PC-9 (cell line): ENCODE data around the gene BRD9.

Source experiments
- EZH2 ChIP-seq: fragments of 200-600 bp; sonication (generic); IDR thresholded peaks from 2 replicates; pipeline ENCODE4 v1.8.0; 2017; ENCODE audit warnings: antibody characterized with exemption, low read depth
- TF ChIP-seq, protein P1 (sequence below): fragments of 200-600 bp; sonication (generic); conservative IDR thresholded peaks from 2 replicates; pipeline ENCODE4 v1.6.1; 2017; ENCODE audit warnings: mixed run types, antibody characterized with exemption, mild to moderate bottlenecking, moderate library complexity

DNA sequence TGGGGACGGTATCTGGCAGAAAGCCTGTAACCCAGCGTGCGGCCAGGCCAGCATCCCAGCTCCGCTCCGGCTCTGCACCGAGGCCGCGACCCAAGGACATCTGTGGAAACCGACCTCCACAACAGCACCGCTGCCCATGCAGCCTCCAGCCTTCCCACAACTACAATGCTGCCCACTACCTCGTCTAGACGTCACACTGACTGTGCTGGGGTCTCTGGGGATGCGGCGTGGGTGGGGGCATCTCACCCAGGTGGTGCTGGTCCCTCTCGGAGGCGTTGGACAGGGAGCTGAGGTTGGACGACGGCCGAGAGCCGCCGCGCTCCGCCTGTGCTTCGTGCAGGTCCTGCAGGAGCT is 27.5 kb downstream of the BRD9 start:
- TF ChIP-seq, protein P1, sequence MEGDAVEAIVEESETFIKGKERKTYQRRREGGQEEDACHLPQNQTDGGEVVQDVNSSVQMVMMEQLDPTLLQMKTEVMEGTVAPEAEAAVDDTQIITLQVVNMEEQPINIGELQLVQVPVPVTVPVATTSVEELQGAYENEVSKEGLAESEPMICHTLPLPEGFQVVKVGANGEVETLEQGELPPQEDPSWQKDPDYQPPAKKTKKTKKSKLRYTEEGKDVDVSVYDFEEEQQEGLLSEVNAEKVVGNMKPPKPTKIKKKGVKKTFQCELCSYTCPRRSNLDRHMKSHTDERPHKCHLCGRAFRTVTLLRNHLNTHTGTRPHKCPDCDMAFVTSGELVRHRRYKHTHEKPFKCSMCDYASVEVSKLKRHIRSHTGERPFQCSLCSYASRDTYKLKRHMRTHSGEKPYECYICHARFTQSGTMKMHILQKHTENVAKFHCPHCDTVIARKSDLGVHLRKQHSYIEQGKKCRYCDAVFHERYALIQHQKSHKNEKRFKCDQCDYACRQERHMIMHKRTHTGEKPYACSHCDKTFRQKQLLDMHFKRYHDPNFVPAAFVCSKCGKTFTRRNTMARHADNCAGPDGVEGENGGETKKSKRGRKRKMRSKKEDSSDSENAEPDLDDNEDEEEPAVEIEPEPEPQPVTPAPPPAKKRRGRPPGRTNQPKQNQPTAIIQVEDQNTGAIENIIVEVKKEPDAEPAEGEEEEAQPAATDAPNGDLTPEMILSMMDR: no peak
- no peak for TF ChIP-seq EZH2
